Measurements from ENCODE around the gene LRRC40.

LRRC40 gene

GRCh38 chr1:70205434-70206118 is at the start of gene LRRC40:
LRRC40 (minus strand) TSS chr1:70205579; CDS start chr1:70205540, 39 bp downstream.
- H3K27ac ChIP-seq (ENCODE audit: low read length), result peak within 1 kb of the TSS; percentile 97
- peaks cover 4% of the 10 kb centered on the region for H3K4me1 ChIP-seq (ENCODE audit: control insufficient read depth, low read depth, low read length)
- H3K9ac ChIP-seq (ENCODE audit: low read length), result peak within 1 kb of the TSS; percentile 99
- peaks cover 8% of the 10 kb centered on the region for H3K36me3 ChIP-seq (ENCODE audit: control insufficient read depth, low read depth, low read length)
- H3K27me3 ChIP-seq (ENCODE audit: control insufficient read depth, insufficient read depth, low read length), result no peaks in the 10 kb centered on the region
- peak within 1 kb of the TSS; percentile 100 for H3K4me3 ChIP-seq (ENCODE audit: low read length)
- no peaks in the 10 kb centered on the region for H3K9me3 ChIP-seq (ENCODE audit: control insufficient read depth, low read depth, low read length)

DNA sequence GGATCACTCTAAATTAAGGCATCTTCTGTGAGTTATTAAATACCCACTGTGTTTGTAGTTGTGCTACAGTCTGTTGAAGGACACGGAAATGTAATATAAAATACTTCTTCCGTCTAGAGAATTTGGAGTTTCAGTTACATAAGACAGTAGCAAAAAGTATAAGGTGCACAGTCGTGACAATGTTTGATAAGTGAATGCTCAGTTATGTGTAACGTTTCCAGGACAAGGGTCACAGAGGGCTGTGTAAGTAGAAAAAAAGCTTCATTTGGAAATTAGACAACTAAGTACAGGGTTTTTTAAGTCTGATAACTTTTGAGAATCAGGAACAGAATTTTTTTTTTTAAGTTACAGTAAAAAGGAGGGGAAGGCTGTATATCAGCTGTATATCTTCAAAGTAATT is 43.4 kb upstream of the LRRC40 start:
- no peaks in the 10 kb centered on the region for H3K4me1 ChIP-seq (ENCODE audit: control insufficient read depth, low read depth, low read length)
- no peaks in the 10 kb centered on the region for H3K9me3 ChIP-seq (ENCODE audit: control insufficient read depth, low read depth, low read length)
- no peak overlapping the region for H3K9ac ChIP-seq (ENCODE audit: low read length)
- no peak overlapping the region for H3K4me3 ChIP-seq (ENCODE audit: low read length)
- H3K36me3 ChIP-seq (ENCODE audit: control insufficient read depth, low read depth, low read length), result peaks cover 89% of the 10 kb centered on the region
- H3K27me3 ChIP-seq (ENCODE audit: control insufficient read depth, insufficient read depth, low read length), result no peaks in the 10 kb centered on the region
- H3K27ac ChIP-seq (ENCODE audit: low read length), result no peak overlapping the region

GRCh38 chr1:70247768-70248167 is 42.4 kb upstream of the LRRC40 start:
- Histone ChIP-seq H3K9ac (ENCODE audit: low read length) (no peak overlapping the region), H3K27ac (ENCODE audit: low read length) (no peak overlapping the region), H3K4me1 (ENCODE audit: control insufficient read depth, low read depth, low read length) (no peaks in the 10 kb centered on the region), H3K9me3 (ENCODE audit: control insufficient read depth, low read depth, low read length) (no peaks in the 10 kb centered on the region), H3K36me3 (ENCODE audit: control insufficient read depth, low read depth, low read length) (peaks cover 98% of the 10 kb centered on the region), H3K27me3 (ENCODE audit: control insufficient read depth, insufficient read depth, low read length) (no peaks in the 10 kb centered on the region), H3K4me3 (ENCODE audit: low read length) (no peak overlapping the region)

DNA sequence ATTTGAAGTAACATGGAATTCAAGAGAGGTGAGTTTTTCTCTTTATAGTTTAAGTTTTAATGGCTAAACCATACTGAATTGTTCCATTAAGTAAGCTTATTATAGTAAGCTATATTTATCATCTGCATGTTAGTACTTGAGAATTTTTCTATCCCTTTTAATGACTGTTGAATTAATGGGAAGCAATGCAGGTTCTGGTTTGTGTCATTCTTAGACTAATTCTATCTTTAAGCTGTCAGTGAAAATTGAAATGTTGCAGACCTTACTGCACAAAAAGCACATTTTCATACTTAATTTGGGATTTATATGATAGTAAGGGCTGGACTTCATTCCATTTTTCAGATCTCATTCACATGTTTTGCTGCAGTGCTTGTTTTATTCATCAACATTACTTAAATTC is 41.7 kb upstream of the LRRC40 start:
- H3K9me3 ChIP-seq (ENCODE audit: control insufficient read depth, low read depth, low read length), result no peaks in the 10 kb centered on the region
- no peak overlapping the region for H3K4me3 ChIP-seq (ENCODE audit: low read length)
- H3K27ac ChIP-seq (ENCODE audit: low read length), result no peak overlapping the region
- peaks cover 100% of the 10 kb centered on the region for H3K36me3 ChIP-seq (ENCODE audit: control insufficient read depth, low read depth, low read length)
- H3K27me3 ChIP-seq (ENCODE audit: control insufficient read depth, insufficient read depth, low read length), result no peaks in the 10 kb centered on the region
- no peaks in the 10 kb centered on the region for H3K4me1 ChIP-seq (ENCODE audit: control insufficient read depth, low read depth, low read length)
- H3K9ac ChIP-seq (ENCODE audit: low read length), result no peak overlapping the region

- H3K4me1 ChIP-seq (ENCODE audit: control insufficient read depth, low read depth, low read length), result no peaks in the 10 kb centered on the region
- H3K9ac ChIP-seq (ENCODE audit: low read length), result no peak overlapping the region
- H3K27me3 ChIP-seq (ENCODE audit: control insufficient read depth, insufficient read depth, low read length), result no peaks in the 10 kb centered on the region
- H3K9me3 ChIP-seq (ENCODE audit: control insufficient read depth, low read depth, low read length), result no peaks in the 10 kb centered on the region
- no peak overlapping the region for H3K27ac ChIP-seq (ENCODE audit: low read length)
- H3K4me3 ChIP-seq (ENCODE audit: low read length), result no peak overlapping the region
- H3K36me3 ChIP-seq (ENCODE audit: control insufficient read depth, low read depth, low read length), result peaks cover 95% of the 10 kb centered on the region
Measured at GRCh38 chr1:70239940-70240339, 34.6 kb upstream of the LRRC40 start.

- Histone ChIP-seq H3K4me3 (ENCODE audit: low read length) (no peak overlapping the region), H3K9ac (ENCODE audit: low read length) (no peak overlapping the region), H3K27ac (ENCODE audit: low read length) (no peak overlapping the region), H3K36me3 (ENCODE audit: control insufficient read depth, low read depth, low read length) (peaks cover 95% of the 10 kb centered on the region), H3K4me1 (ENCODE audit: control insufficient read depth, low read depth, low read length) (no peaks in the 10 kb centered on the region), H3K27me3 (ENCODE audit: control insufficient read depth, insufficient read depth, low read length) (no peaks in the 10 kb centered on the region), H3K9me3 (ENCODE audit: control insufficient read depth, low read depth, low read length) (no peaks in the 10 kb centered on the region)
Measured at GRCh38 chr1:70234733-70235132, 29.4 kb upstream of the LRRC40 start.

DNA sequence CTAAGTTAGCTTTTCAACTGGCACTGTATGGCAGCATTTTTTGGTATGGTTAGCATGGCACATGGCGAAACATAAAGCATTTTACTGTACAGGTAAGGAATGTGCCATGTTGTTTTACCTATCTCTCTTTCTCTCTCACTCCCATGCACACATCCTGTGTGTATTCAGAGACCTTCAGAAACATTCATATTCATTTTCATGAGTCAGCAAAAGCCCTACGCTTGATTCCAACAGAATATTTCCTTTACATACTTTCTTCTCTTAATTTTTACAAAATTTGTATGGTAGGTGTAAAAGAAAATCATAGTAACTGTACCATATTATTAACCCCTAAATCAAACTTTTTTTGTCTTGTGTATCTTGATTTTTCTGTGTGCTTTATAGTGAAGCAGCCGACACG is 26.1 kb upstream of the LRRC40 start:
- Histone ChIP-seq H3K9me3 (ENCODE audit: control insufficient read depth, low read depth, low read length) (no peaks in the 10 kb centered on the region), H3K27ac (ENCODE audit: low read length) (no peak overlapping the region), H3K36me3 (ENCODE audit: control insufficient read depth, low read depth, low read length) (peaks cover 95% of the 10 kb centered on the region), H3K4me1 (ENCODE audit: control insufficient read depth, low read depth, low read length) (no peaks in the 10 kb centered on the region), H3K4me3 (ENCODE audit: low read length) (no peak overlapping the region), H3K27me3 (ENCODE audit: control insufficient read depth, insufficient read depth, low read length) (no peaks in the 10 kb centered on the region), H3K9ac (ENCODE audit: low read length) (no peak overlapping the region)

DNA sequence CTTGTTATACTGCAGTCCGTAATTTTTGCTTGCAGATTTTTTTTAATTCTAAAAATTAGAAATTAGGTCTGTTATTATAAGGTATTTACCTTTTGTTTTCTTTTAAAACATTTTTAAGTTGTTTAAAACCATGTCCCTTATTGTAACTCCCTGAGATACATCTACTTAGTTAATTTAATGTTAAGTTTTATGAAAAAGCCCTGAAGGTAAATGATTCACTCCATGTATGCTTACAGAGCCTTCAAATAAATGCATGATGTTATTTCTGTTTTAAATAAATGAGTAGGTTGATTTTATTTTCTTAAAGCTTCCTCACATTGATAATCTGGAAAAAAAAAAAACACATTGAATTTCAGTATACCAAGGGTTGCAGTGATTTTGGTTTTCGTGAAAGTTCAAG is 23.3 kb upstream of the LRRC40 start:
- H3K9me3 ChIP-seq (ENCODE audit: control insufficient read depth, low read depth, low read length), result no peaks in the 10 kb centered on the region
- no peaks in the 10 kb centered on the region for H3K27me3 ChIP-seq (ENCODE audit: control insufficient read depth, insufficient read depth, low read length)
- no peaks in the 10 kb centered on the region for H3K4me1 ChIP-seq (ENCODE audit: control insufficient read depth, low read depth, low read length)
- no peak overlapping the region for H3K27ac ChIP-seq (ENCODE audit: low read length)
- H3K36me3 ChIP-seq (ENCODE audit: control insufficient read depth, low read depth, low read length), result peaks cover 87% of the 10 kb centered on the region
- no peak overlapping the region for H3K9ac ChIP-seq (ENCODE audit: low read length)
- H3K4me3 ChIP-seq (ENCODE audit: low read length), result no peak overlapping the region

GRCh38 chr1:70227439-70227838 is 22.1 kb upstream of the LRRC40 start:
- Histone ChIP-seq H3K27me3 (ENCODE audit: control insufficient read depth, insufficient read depth, low read length) (no peaks in the 10 kb centered on the region), H3K36me3 (ENCODE audit: control insufficient read depth, low read depth, low read length) (peaks cover 85% of the 10 kb centered on the region), H3K9ac (ENCODE audit: low read length) (no peak overlapping the region), H3K4me3 (ENCODE audit: low read length) (no peak overlapping the region), H3K9me3 (ENCODE audit: control insufficient read depth, low read depth, low read length) (no peaks in the 10 kb centered on the region), H3K4me1 (ENCODE audit: control insufficient read depth, low read depth, low read length) (peaks cover 8% of the 10 kb centered on the region), H3K27ac (ENCODE audit: low read length) (no peak overlapping the region)

- no peak overlapping the region for H3K9ac ChIP-seq (ENCODE audit: low read length)
- H3K27ac ChIP-seq (ENCODE audit: low read length), result no peak overlapping the region
- H3K9me3 ChIP-seq (ENCODE audit: control insufficient read depth, low read depth, low read length), result no peaks in the 10 kb centered on the region
- no peak overlapping the region for H3K4me3 ChIP-seq (ENCODE audit: low read length)
- H3K27me3 ChIP-seq (ENCODE audit: control insufficient read depth, insufficient read depth, low read length), result no peaks in the 10 kb centered on the region
- peaks cover 60% of the 10 kb centered on the region for H3K36me3 ChIP-seq (ENCODE audit: control insufficient read depth, low read depth, low read length)
- H3K4me1 ChIP-seq (ENCODE audit: control insufficient read depth, low read depth, low read length), result peaks cover 10% of the 10 kb centered on the region
Measured at GRCh38 chr1:70224954-70225353, 19.6 kb upstream of the LRRC40 start.

GRCh38 chr1:70222716-70223235 is 17.4 kb upstream of the LRRC40 start:
- Histone ChIP-seq H3K36me3 (ENCODE audit: control insufficient read depth, low read depth, low read length) (peaks cover 38% of the 10 kb centered on the region), H3K4me1 (ENCODE audit: control insufficient read depth, low read depth, low read length) (peaks cover 10% of the 10 kb centered on the region), H3K9ac (ENCODE audit: low read length) (peak overlapping the region; percentile 99), H3K9me3 (ENCODE audit: control insufficient read depth, low read depth, low read length) (no peaks in the 10 kb centered on the region), H3K27ac (ENCODE audit: low read length) (no peak overlapping the region), H3K27me3 (ENCODE audit: control insufficient read depth, insufficient read depth, low read length) (no peaks in the 10 kb centered on the region), H3K4me3 (ENCODE audit: low read length) (peak overlapping the region; percentile 99)
